Dedifferentiated amniotic fluid mesenchymal stem cell (primary cell): ENCODE data around the gene ZNF358.

ENCODE experiments used
- DNase-seq: peaks from one replicate; pipeline ENCODE4 v3.0.0-alpha.2; 2016; ENCODE audit errors: extremely low spot score

ZNF358 gene

DNA sequence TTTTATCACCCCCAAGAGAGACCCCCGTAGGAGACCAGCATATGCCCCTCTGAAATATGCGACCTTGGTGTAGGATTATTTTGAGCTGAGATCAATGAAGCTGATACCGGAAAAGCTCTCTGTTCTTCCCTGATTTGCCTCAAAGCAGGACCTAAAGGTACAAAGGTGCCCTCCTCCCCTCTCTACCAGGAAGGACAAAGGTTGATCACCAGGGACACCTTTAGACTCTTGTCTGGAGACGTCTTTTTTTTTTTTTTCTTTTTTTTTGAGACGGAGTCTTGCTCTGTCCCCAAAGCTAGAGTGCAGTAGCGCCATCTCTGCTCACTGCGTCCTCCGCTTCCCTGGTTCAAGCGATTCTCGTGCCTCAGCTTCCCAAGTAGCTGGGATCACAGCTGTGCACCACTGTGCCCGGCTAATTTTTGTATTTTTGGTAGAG lies 26.3 kb upstream of the ZNF358 start:
- DNase-seq = no peak

DNA sequence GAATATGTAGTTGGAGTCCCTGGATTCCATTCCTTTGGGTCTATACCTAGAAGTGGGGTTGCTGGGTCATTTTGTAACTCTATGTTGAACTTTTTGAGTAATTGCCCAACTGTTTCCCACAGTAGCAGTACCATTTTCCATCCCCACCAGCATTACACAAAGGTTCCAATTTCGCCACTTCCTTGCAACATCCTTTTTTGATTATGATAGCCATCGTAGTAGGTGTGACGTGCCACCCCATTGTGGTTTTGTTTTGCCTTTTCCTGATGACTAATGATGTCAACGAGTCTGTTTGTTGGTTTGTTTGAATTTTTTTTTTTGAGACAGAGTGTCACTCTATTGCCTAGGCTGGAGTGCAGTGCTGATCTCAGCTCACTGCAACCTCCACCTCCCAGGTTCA lies 23.8 kb upstream of the ZNF358 start:
- DNase-seq = no peak

- DNase-seq = no peak
Observed at GRCh38 chr19:7492558-7492957, 23.3 kb upstream of the ZNF358 start.

DNA sequence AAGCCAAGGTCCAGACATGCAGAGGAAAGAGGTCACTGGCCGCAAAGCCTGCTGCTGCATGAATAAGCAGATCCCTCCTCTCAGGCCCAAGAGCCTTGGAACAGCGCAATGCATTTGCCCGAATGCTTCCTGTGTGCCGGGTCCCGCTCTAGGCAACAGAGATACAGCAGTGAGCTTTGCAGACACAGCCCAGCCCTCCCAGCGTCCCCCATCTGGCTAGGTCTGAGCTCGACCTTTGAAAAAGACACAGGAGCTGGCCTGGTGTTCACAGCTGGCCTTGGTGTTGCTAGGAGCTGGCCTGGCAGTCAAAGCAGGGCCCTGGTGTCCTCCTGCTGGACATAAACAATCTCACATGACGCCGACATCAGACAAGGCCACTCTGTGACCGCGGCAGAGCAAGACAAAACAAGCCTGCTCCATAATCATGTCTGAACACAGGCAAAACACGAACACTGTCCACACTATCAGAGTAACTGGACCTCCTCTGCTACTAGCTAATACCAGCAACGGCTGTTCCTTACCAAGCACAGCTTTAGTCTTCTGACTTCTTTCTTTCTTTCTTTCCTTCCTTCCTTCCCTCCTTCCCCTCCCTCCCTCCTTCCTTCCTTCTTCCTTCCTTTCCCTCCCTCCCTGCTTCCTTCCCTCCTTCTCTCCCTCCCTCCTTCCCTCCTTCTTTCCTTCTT lies 21.3 kb upstream of the ZNF358 start:
- no peak for DNase-seq

DNA sequence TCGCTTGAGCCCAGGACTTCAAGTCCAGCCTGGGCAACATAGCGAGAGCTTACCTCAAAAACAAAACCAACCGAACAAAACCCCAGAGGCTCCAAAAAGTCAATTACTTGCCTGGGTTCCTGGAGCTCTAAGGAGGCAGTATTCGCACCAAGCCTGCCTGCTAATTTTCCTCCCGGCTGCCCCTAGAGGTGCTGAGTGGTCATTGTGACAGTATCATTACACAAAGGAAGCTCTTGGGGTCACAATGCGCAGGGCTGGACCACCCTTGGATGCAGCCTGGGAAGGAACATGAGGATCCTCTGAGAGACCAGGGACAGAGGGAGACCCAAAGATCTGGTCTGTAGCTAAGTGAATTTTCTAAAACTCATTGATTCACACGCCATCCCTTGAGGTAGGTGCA lies 18.6 kb upstream of the ZNF358 start:
- DNase-seq = no peak

DNA sequence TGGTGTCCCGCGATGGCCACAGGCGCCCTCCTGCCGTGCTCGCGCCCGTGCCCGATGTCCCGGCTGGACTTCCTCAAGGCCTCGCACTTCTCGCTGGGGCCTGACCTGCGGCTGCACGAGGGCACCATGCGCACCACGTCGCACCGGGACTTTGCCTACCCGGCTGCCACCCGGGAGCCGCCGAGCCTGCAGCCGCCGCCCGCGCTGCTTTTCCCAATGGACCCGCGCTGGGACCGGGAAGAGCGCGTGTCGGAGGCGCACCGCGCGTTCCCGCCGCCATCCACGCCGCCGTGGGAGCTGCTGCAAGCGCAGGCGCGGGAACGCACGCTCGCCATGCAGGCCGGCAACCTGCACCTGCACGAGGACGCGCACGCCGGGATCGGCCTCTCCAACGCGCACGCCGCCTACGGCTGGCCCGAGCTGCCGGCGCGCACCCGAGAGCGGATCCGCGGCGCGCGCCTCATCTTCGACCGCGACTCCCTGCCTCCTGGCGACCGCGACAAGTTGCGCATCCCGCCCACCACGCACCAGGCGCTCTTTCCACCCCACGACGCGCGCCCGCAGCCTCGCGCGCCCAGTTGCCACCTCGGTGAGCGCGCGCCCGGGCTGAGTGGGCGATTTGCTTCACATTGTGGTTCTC lies 15.0 kb upstream of the ZNF358 start:
- DNase-seq = no peak

DNA sequence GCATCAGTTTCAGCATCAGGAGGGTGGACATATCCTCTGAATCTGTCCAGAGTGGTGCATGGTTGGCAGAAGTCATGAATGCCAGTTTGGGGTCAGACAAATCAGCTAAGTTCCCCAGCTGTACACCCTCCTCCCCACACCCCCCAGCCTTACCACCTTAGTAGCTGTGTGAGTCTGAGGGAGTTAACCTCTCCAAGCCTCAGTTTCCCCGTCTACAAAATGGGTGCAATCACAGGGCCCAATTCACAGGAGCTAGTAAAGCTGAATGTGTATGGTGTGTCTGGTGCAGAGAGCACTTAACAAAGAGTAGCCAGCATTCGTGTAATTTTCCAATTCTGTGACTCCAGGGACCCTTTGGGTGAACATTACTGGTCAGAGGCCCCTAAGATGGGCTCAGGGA lies 13.4 kb upstream of the ZNF358 start:
- DNase-seq = no peak

DNA sequence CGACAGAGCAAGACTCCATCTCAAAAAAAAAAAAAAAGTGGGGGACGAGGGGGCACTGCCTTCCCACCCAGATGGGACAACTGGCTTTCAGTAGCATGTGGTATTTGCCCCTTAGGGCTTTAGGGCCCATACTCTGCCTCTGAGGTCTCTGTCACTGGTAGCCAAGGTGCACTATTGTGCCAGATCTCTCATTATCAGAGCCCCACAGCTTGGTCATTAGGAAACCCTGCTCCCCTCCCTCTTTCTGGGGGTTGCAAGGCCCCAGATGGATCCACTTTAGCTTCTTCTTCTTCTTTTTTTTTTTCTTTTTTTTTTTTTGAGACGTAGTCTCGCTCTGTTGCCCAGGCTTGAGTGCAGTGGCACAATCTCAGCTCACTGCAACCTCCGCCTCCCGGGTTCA lies 11.2 kb upstream of the ZNF358 start:
- DNase-seq = no peak

DNA sequence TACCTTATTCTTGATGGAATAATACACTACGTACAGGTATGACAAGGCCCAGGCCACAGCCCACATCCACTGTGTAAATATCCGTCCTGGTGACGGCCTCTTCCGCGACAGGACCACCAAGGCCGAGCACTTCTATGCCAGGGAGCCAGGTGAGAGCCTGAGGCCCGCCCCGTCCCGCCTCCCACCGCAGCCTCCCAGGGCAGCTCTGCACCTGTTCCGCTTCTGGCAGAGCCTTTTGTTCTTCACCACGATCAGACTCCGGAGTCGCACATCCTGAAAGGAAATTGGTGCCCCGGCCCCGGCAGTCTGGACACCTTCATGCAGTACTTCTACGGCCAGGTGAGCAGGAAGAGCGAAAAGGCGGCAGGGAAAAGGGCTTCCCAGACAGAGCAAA lies 10.6 kb upstream of the ZNF358 start:
- no peak for DNase-seq

DNA sequence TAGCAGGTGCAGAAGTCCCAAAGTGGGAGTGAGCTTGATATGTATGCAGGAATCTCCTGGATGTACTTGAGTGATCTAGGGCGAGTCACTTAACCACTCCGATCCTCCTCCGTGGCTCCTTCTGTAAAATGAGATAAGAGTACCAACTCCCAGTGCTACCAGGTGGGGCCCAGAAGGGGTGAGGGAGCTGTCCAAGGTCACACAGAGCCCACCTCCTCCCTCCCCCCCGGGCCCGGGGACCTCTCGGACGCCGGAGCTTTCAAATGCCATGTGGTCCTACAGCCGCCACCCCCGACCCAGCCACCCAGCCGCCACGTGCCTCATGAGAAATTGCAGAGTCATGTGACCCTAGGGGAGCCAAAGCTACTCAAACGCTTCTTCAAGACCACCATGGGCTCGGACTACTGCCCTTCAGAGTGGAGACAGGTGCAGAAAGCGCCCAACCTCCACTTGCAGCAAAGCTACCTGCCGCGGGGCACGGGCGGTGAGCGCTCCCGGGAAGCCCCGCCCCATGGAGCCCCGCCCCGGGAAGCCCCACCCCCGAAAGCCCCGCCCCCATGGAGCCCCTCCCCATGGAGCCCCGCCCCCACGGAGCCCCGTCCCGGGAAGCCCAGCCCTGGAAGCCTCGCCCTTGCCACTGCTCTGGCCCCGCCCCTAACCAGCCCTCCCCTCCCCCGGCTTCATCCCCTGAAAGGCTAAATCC lies 10.1 kb upstream of the ZNF358 start:
- DNase-seq = no peak

DNA sequence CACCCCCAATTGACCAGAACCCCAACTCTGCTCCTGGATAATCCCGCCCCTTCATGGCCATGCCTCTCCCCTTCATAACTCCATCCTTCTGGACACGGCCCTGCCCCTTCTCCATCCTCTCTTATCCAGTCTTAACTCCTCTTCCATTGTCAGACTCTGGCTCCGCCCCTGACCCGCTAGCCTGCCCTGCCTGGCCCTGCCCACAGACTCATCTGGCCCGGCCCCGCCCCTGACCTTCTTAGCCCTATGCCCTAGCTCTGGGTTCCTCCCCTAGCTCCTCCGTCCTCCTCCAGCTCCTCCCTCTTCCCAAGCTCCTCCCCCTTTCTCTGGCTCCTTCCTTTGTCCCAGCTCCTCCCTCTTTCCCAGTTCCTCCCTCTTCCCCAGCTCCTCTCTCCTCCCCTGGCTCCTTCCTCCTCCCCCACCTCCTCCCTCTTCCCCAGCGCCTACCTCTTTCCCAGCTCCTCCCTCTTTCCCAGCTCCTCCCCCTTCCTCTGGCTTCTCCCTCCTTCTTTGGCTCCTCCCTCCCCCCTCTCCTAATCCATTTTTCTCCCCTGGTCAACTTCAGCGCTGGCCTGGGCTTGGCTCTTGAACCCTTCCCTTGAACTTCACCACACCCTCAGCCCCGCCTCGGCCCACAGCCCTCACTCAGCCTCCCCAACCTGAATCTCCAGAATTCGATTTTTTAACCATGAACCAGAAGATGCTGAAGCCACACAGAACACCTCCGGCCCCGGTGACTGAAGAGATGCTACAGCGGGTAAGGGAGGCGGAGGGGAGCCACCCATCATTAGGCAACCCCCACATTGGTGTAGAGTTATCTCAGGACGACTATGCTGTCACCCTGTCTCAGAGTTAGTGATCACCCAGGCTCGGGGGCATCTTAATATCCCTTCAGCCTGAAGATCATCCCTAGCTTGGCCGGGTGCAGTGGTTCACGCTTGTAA lies 9.2 kb upstream of the ZNF358 start:
- DNase-seq = no peak

DNA sequence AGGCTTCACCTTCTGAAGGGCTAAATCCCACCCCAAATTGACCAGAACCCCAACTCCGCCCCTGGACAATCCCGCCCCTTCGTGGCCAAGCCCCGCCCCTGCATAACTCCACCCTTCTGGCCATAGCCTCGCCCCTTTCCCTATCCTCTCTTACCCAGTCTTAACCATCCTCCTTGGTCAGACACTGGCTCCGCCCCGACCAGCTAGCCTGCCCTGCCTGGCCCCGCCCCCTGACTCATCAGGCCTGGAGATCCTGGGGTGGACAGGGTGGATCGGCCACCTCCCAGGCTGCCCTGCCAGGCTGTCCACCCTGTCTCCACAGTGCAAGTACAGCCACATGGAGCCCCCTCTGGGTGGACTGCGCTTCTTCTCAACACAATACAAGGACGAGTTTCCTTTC lies 8.0 kb upstream of the ZNF358 start:
- DNase-seq = peak; percentile 52

- DNase-seq = no peak
Observed at GRCh38 chr19:7509625-7510024, 6.3 kb upstream of the ZNF358 start.

- no peak for DNase-seq
Observed at GRCh38 chr19:7512400-7512851, 3.5 kb upstream of the ZNF358 start.

- DNase-seq = no peak
Observed at GRCh38 chr19:7513809-7514642, 1.9 kb upstream of the ZNF358 start.

DNA sequence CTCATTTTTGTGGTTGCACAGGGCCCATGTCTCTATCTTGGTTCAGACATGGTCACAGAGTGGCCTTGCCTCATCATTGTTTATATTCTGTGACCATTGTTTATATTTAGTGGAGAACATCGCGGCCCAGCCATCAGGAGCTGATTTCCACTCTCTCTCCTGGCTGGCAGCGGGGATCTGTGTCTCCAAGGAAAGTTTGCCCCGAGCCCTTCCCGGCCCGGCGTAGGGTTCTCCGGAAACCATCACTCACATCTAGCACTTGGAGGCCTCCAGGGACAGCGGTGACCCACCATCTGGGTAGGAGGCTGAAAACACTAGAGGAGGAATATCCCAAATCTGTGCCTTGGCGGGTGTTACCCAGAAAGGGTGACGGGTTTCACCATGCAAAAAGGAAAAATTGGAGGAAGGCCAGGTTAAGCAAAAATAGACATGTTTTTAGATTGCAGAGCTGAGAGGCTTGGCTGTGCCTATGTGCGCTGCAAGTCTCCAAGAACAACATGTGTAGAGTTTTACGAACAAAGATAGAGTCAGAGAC lies 726 bp upstream of the ZNF358 start:
- DNase-seq = no peak

- DNase-seq = no peak
Observed at GRCh38 chr19:7516333-7516732, 430 bp downstream of the ZNF358 start.

DNA sequence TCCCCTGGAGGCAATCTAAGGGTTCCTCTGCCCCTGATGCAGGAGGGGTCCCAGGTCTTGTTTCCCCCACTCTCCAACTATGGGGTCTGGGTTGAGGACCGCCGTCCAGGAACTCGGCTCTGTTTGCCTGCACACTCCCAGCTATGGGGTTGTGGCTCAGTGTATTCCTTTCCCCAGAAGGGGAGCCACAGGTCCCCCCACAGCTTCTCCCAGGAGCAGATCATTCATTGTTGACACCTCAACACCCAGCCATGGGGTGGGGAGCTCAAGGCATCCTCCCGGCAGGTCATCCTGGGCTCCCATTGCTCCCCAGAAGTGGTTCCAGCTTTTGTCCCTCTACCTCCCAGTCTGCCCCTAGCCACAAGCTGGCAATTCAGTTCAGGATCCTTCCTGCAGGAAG lies 975 bp downstream of the ZNF358 start:
- DNase-seq = no peak

GRCh38 chr19:7519361-7520130 lies 3.6 kb downstream of the ZNF358 start:
- no peak for DNase-seq
